Naive thymus-derived CD4-positive, alpha-beta T cell (primary cell): Measurements from ENCODE around the gene PDE4D. TPM values are rescaled to one million over a fixed set of nuclear protein-coding genes. Genes with fewer than 3 reads are reported as not detected.

Source experiments
- ATAC-seq: fragments of 150-1000 bp; cut with Tn5 transposase; 2 replicates; pipeline ENCODE4 v1.10.0; 2021; ENCODE audit warnings: mild to moderate bottlenecking, moderate library complexity
- CTCF ChIA-PET: fragments of 350-600 bp; sonication (Branson Sonifier 250); formaldehyde crosslinking; loops from one replicate; lab custom pipeline; 2021; ENCODE audit warnings: antibody characterized with exemption; lab: Charles Lee
- POLR2A ChIA-PET: fragments of 350-600 bp; sonication (Branson Sonifier 250); formaldehyde crosslinking; loops from one replicate; lab custom pipeline; 2021; ENCODE audit warnings: antibody characterized with exemption, inconsistent platforms; lab: Charles Lee
- DNase-seq, 9 donors: peaks; one replicate each; pipeline versions ENCODE4 v3.0.0 to v3.0.0-alpha.2; 2020 to 2022; ENCODE audit warnings: mixed read lengths in 1 of 9
- H3K27ac ChIP-seq: one replicate; pipeline ENCODE4 v1.7.0; 2013; ENCODE audit warnings: mild to moderate bottlenecking, low read depth, low read length, moderate library complexity
- H3K27me3 ChIP-seq, 2 donors: one replicate each; pipeline ENCODE4 v1.7.0; 2013; ENCODE audit warnings: low read length in 2 of 2, mild to moderate bottlenecking in 2 of 2, moderate library complexity in 2 of 2; ENCODE audit not compliant: control insufficient read depth in 2 of 2, insufficient read depth in 2 of 2
- H3K36me3 ChIP-seq, 3 experiments: 1 replicate in 2 of 3; 2 replicates in 1 of 3; pipeline ENCODE4 v1.7.0; 2013; ENCODE audit warnings: low read length in 3 of 3, mild to moderate bottlenecking in 3 of 3, moderate library complexity in 1 of 3; ENCODE audit not compliant: insufficient read depth in 3 of 3, control insufficient read depth in 2 of 3
- H3K4me1 ChIP-seq, 2 donors: one replicate each; pipeline ENCODE4 v1.7.0; 2013; ENCODE audit warnings: low read length in 2 of 2, mild to moderate bottlenecking in 2 of 2, moderate library complexity in 1 of 2; ENCODE audit not compliant: control insufficient read depth in 2 of 2, insufficient read depth in 2 of 2
- H3K4me3 ChIP-seq: 2 replicates; pipeline ENCODE4 v1.7.0; 2013; ENCODE audit warnings: mild to moderate bottlenecking, low read length
- H3K9me3 ChIP-seq, 3 experiments: 1 replicate in 2 of 3; 2 replicates in 1 of 3; pipeline ENCODE4 v1.7.0; 2013; ENCODE audit warnings: low read length in 3 of 3; ENCODE audit not compliant: control insufficient read depth in 2 of 3
- H3K27ac Mint-ChIP-seq, 9 donors: one replicate each; pipeline ENCODE4 v1.8.0; 2020 to 2022; ENCODE audit warnings: mixed read lengths in 9 of 9, mild to moderate bottlenecking in 8 of 9, moderate library complexity in 5 of 9, inconsistent platforms in 2 of 9
- H3K27me3 Mint-ChIP-seq, 5 donors: one replicate each; pipeline ENCODE4 v1.8.0; 2021 to 2022; ENCODE audit warnings: mixed read lengths in 5 of 5, mild to moderate bottlenecking in 1 of 5
- H3K36me3 Mint-ChIP-seq, 5 donors: one replicate each; pipeline ENCODE4 v1.8.0; 2020 to 2022; ENCODE audit warnings: mixed read lengths in 5 of 5, mild to moderate bottlenecking in 3 of 5, inconsistent platforms in 1 of 5
- H3K4me1 Mint-ChIP-seq, 7 donors: one replicate each; pipeline ENCODE4 v1.8.0; 2020 to 2022; ENCODE audit warnings: mixed read lengths in 7 of 7, mild to moderate bottlenecking in 3 of 7, inconsistent platforms in 1 of 7
- H3K4me3 Mint-ChIP-seq, 10 donors: one replicate each; pipeline ENCODE4 v1.8.0; 2020 to 2022; ENCODE audit warnings: mild to moderate bottlenecking in 10 of 10, mixed read lengths in 10 of 10, moderate library complexity in 6 of 10, inconsistent platforms in 2 of 10
- H3K9me3 Mint-ChIP-seq, 11 donors: one replicate each; pipeline ENCODE4 v1.8.0; 2020 to 2022; ENCODE audit warnings: mixed read lengths in 11 of 11, mild to moderate bottlenecking in 4 of 11, inconsistent platforms in 1 of 11, moderate library complexity in 1 of 11
- intact Hi-C, 2 donors: fragments of 100-400 bp; cut with micrococcal nuclease; formaldehyde crosslinking; loops; one replicate each; pipeline ENCODE4 v1.15.1; 2023
- polyA plus RNA-seq, 2 donors: library from polyadenylated mRNA; unstranded; fragments of 300-500 nt; fragmentation: Illumina TruSeq; gene quantifications; one replicate each; pipeline ENCODE4 v1.2.3, GENCODE V29; 2021
- total RNA-seq, 6 experiments: library from RNA in 5 of 6; stranded (reverse) in 5 of 6; gene quantifications; 1 replicate in 5 of 6; 2 replicates in 1 of 6; pipeline ENCODE4 v1.2.3 and lab custom pipeline; 2021 to 2026

Gene PDE4D
- total and polyA plus RNA-seq, 7 experiments from 2014 or later, result 4.9 to 102 (median 38.8) TPM

DNA sequence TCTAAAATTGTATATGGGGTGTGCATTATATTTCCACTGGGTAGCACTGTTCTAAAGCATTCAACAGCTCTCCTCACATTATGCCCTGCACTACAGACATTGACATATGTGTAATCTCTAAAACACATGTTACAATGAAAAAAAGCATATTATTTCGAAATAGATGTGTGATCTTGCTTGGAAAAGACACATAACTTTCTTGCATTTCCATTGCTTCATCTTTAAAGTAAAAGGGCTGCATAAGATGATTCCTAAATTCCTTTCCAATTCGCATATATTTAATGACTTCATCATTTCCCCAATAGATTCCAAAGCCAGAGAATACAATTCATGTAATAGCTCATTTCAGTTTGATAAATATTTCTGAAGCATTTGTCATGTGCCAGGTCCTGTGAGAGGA lies 566.9 kb downstream of the PDE4D start:
- H3K9me3 Mint-ChIP-seq, result no peaks in the 10 kb centered on the region
- Histone ChIP-seq H3K27ac (no peak overlapping the region), H3K36me3 (no peaks in the 10 kb centered on the region), H3K27me3 (no peaks in the 10 kb centered on the region), H3K4me1 (no peaks in the 10 kb centered on the region), H3K4me3 (no peak overlapping the region), H3K9me3 (no peaks in the 10 kb centered on the region)
- intact Hi-C loops, result no loop called here
- no peaks in the 10 kb centered on the region for H3K36me3 Mint-ChIP-seq
- DNase-seq (no peak), ATAC-seq (no peak)
- ChIA-PET POLR2A (no interaction called here), CTCF (interaction anchor here (0.6 kb wide), 1 partner anchor 1306 kb away, joined by 3 read pairs; no protein-coding TSS in a partner anchor)
- H3K4me1 Mint-ChIP-seq, result no peaks in the 10 kb centered on the region
- H3K4me3 Mint-ChIP-seq, result no peak overlapping the region
- H3K27ac Mint-ChIP-seq, result no peak overlapping the region
- H3K27me3 Mint-ChIP-seq, result peaks cover under 1 to 17% (median 10%) of the 10 kb centered on the region in 5 donors

DNA sequence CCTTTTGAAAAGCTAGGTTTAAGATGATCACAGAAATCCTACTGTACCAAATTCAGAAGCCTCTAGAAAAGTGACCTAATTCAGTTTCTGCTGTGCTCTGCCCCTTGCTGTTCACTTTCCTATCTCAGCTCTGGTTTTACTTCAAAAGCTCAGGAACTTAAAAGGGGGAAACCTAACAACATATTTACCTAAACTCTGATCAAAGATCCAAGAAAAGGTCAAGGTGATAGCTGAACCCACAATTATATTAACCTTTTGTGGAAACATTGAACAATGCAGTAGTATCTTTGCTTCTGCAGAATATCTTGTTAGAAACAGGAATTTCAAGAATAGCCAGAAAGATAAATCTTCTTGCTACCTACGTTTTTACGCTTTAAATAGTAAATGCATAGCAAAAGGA lies 568.5 kb downstream of the PDE4D start:
- H3K9me3 ChIP-seq, result no peaks in the 10 kb centered on the region
- intact Hi-C loops, result no loop called here
- H3K4me1 ChIP-seq, result no peaks in the 10 kb centered on the region
- POLR2A ChIA-PET, result no interaction called here
- no peaks in the 10 kb centered on the region for H3K4me1 Mint-ChIP-seq
- no peaks in the 10 kb centered on the region for H3K36me3 Mint-ChIP-seq
- no peaks in the 10 kb centered on the region for H3K27me3 ChIP-seq
- CTCF ChIA-PET, result no interaction called here
- H3K9me3 Mint-ChIP-seq, result no peaks in the 10 kb centered on the region
- ATAC-seq (no peak), DNase-seq (no peak)
- no peak overlapping the region for H3K4me3 ChIP-seq
- H3K36me3 ChIP-seq, result no peaks in the 10 kb centered on the region
- H3K27ac ChIP-seq, result no peak overlapping the region
- no peak overlapping the region for H3K4me3 Mint-ChIP-seq
- H3K27ac Mint-ChIP-seq, result no peak overlapping the region
- H3K27me3 Mint-ChIP-seq, result peaks cover 11 to 15% (median 13%) of the 10 kb centered on the region in 5 donors

DNA sequence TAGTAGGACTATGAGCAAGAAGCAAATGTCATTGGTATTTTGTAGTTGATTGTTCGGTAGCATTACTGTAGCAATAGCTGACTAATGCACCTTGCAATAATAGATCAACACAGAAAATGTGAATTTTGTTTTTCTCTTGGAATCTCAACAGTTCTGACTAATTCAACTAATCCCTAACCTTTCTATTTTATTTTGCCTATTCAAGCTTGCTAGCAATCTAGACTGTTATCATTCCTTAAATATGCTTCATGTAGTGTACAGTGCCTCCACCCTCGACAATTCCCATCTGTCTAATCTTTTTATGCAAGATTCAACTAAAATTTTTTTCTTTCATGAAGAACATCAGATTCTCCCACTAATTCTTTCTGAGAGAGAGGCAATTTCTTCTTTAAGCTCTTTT lies 570.6 kb downstream of the PDE4D start:
- Mint-ChIP-seq H3K9me3 (no peaks in the 10 kb centered on the region), H3K4me1 (no peaks in the 10 kb centered on the region), H3K4me3 (no peak overlapping the region), H3K36me3 (no peaks in the 10 kb centered on the region), H3K27ac (no peak overlapping the region), H3K27me3 (peaks cover 11 to 15% (median 13%) of the 10 kb centered on the region in 5 donors)
- Histone ChIP-seq H3K27me3 (no peaks in the 10 kb centered on the region), H3K4me3 (no peak overlapping the region), H3K27ac (no peak overlapping the region), H3K36me3 (no peaks in the 10 kb centered on the region), H3K9me3 (no peaks in the 10 kb centered on the region), H3K4me1 (no peaks in the 10 kb centered on the region)
- ChIA-PET CTCF (no interaction called here), POLR2A (no interaction called here)
- intact Hi-C loops, result no loop called here
- no peak for ATAC-seq
- no peak for DNase-seq

DNA sequence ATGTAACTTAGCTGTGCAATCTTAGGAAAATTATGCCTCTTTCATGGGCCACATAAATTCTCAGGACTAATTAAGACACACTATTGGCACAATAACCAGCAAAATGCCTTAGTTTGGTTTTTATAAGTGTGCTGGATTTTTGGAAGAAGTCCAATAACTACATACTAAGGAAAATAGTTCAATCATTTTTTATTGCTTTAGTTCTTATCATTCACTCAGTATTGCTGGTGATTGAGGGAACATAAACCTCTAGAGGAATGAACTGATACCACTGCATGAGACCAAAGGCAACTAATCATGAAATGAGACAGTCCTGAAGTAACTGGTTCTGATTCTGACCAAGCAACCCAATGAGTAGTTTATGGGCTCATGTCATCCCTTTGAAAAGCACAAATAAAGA lies 571.5 kb downstream of the PDE4D start:
- Histone ChIP-seq H3K27ac (no peak overlapping the region), H3K36me3 (no peaks in the 10 kb centered on the region), H3K27me3 (no peaks in the 10 kb centered on the region), H3K9me3 (no peaks in the 10 kb centered on the region), H3K4me3 (no peak overlapping the region), H3K4me1 (no peaks in the 10 kb centered on the region)
- ATAC-seq (no peak), DNase-seq (no peak)
- Mint-ChIP-seq H3K4me1 (no peaks in the 10 kb centered on the region), H3K36me3 (no peaks in the 10 kb centered on the region), H3K4me3 (no peak overlapping the region), H3K27me3 (peaks cover 11 to 15% (median 13%) of the 10 kb centered on the region in 5 donors), H3K9me3 (no peaks in the 10 kb centered on the region), H3K27ac (no peak overlapping the region)
- ChIA-PET POLR2A (no interaction called here), CTCF (no interaction called here)
- intact Hi-C loops, result no loop called here

DNA sequence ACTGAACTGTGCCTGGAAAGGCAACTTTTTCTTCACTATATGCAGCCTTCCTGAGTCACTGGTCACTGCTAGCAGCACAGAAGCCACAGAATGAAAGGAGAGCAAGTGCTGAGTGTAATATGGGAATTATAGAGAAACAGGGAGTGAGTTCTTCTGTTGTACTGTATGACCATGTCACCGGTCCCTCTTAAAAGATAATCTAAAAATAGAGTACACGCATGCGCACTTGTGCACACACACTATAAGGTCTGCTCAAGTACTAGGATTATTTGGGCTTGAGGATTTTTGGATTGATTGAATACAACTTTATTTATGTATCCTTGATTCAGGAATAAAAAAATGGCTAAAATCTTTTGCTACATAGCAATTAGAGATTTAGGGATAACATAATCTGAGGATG lies 571.9 kb downstream of the PDE4D start:
- no peak for ATAC-seq
- Histone ChIP-seq H3K4me1 (no peaks in the 10 kb centered on the region), H3K9me3 (no peaks in the 10 kb centered on the region), H3K27ac (no peak overlapping the region), H3K36me3 (no peaks in the 10 kb centered on the region), H3K27me3 (no peaks in the 10 kb centered on the region), H3K4me3 (no peak overlapping the region)
- H3K36me3 Mint-ChIP-seq, result no peaks in the 10 kb centered on the region
- no peaks in the 10 kb centered on the region for H3K4me1 Mint-ChIP-seq
- intact Hi-C loops, result no loop called here
- no peaks in the 10 kb centered on the region for H3K9me3 Mint-ChIP-seq
- ChIA-PET CTCF (no interaction called here), POLR2A (no interaction called here)
- peaks cover 10 to 15% (median 11%) of the 10 kb centered on the region in 5 donors for H3K27me3 Mint-ChIP-seq
- no peak overlapping the region for H3K27ac Mint-ChIP-seq
- H3K4me3 Mint-ChIP-seq, result no peak overlapping the region
- no peak for DNase-seq

DNA sequence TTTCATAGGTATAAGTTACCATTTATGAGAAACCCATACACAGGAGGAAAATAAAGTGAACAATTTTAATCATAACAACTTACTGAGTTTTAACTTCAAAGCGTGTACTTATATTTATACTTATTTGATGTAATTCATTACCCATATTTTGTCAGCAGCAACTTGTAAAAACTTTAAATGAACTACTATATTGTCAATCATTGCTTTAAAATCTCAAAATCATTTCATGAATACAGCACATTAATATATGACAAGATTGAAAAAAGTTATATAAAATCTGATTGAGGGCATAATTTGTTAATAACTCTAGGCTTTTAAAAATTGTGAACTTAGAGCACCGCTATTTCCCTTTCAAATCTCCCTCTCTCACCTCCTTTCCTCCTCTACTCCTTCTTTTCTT lies 573.1 kb downstream of the PDE4D start:
- DNase-seq, result no peak
- POLR2A ChIA-PET, result no interaction called here
- Histone ChIP-seq H3K27me3 (no peaks in the 10 kb centered on the region), H3K9me3 (no peaks in the 10 kb centered on the region), H3K4me1 (no peaks in the 10 kb centered on the region), H3K27ac (no peak overlapping the region), H3K36me3 (no peaks in the 10 kb centered on the region), H3K4me3 (no peak overlapping the region)
- H3K27ac Mint-ChIP-seq, result no peak overlapping the region
- H3K36me3 Mint-ChIP-seq, result no peaks in the 10 kb centered on the region
- ATAC-seq, result no peak
- CTCF ChIA-PET, result no interaction called here
- H3K27me3 Mint-ChIP-seq, result peaks cover 11 to 17% (median 12%) of the 10 kb centered on the region in 5 donors
- no peaks in the 10 kb centered on the region for H3K9me3 Mint-ChIP-seq
- intact Hi-C loops, result no loop called here
- no peaks in the 10 kb centered on the region for H3K4me1 Mint-ChIP-seq
- H3K4me3 Mint-ChIP-seq, result no peak overlapping the region

DNA sequence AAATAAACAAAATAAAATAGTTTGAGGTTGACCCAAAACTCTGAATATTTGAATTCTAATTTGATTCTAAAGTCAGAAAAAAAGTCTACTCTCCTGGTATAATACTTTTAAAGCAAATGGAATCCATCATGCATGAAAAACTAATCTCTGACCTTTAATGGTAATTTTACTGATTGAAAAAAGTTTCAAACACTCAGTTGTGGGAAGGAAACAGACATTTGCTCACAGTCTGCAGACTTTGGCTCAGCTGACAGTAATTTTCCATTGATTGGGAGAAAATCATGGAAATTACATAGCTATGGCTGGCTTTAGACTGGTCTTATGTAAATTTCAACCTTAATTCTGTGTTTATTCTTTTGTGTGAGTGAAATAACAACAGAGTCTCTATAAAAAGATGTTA lies 574.3 kb downstream of the PDE4D start:
- Histone ChIP-seq H3K36me3 (no peaks in the 10 kb centered on the region), H3K27me3 (no peaks in the 10 kb centered on the region), H3K4me1 (no peaks in the 10 kb centered on the region), H3K4me3 (no peak overlapping the region), H3K9me3 (no peaks in the 10 kb centered on the region), H3K27ac (no peak overlapping the region)
- peaks cover 0 to 1% (median 0%) of the 10 kb centered on the region in 11 donors for H3K9me3 Mint-ChIP-seq
- POLR2A ChIA-PET, result no interaction called here
- intact Hi-C loops, result no loop called here
- H3K27me3 Mint-ChIP-seq, result peaks cover 6 to 17% (median 7%) of the 10 kb centered on the region in 5 donors
- ATAC-seq (no peak), DNase-seq (no peak)
- no peak overlapping the region for H3K4me3 Mint-ChIP-seq
- H3K4me1 Mint-ChIP-seq, result no peaks in the 10 kb centered on the region
- H3K36me3 Mint-ChIP-seq, result no peaks in the 10 kb centered on the region
- CTCF ChIA-PET, result no interaction called here
- H3K27ac Mint-ChIP-seq, result no peak overlapping the region
